Transverse colon (tissue), 4 donors: Measurements from ENCODE around the gene BAG5. TPM values are rescaled to one million over a fixed set of nuclear protein-coding genes. Genes with fewer than 3 reads are reported as not detected.

ENCODE experiments used
- DNase-seq: peaks from one replicate; pipeline ENCODE4 v3.0.0-alpha.2; 2019
- H3K27ac ChIP-seq, 4 donors: fragments of 200-600 bp; sonication (generic); 2 replicates each; pipeline ENCODE4 v1.5.1; 2016 to 2018; ENCODE audit warnings: inconsistent platforms in 4 of 4
- H3K27me3 ChIP-seq: fragments of 200-600 bp; sonication (generic); 2 replicates; pipeline ENCODE4 v1.5.1; 2017; ENCODE audit warnings: inconsistent platforms
- H3K36me3 ChIP-seq, 4 donors: fragments of 200-600 bp; sonication (generic); 2 replicates each; pipeline ENCODE4 v1.5.1; 2017 to 2019; ENCODE audit warnings: inconsistent platforms in 4 of 4
- H3K4me1 ChIP-seq, 4 donors: fragments of 200-600 bp; sonication (generic); 2 replicates each; pipeline ENCODE4 v1.5.1; 2017 to 2020; ENCODE audit warnings: inconsistent platforms in 4 of 4
- H3K4me3 ChIP-seq, 4 donors: fragments of 200-600 bp; sonication (generic); 1 replicate in 1 of 4; 2 replicates in 3 of 4; pipeline versions ENCODE4 v1.5.1 to v1.6.1; 2017 to 2019; ENCODE audit warnings: inconsistent platforms in 4 of 4
- H3K9me3 ChIP-seq, 2 donors: fragments of 200-600 bp; sonication (generic); 2 replicates each; pipeline ENCODE4 v1.5.1; 2017 to 2019; ENCODE audit warnings: inconsistent platforms in 2 of 2
- EP300 ChIP-seq: sonication (generic); formaldehyde crosslinking; IDR thresholded peaks from one replicate; pipeline ENCODE4 v1.6.1; 2017; ENCODE audit warnings: antibody characterized with exemption, low read depth
- POLR2A ChIP-seq: fragments of 450-650 bp; IDR thresholded peaks from one replicate; pipeline ENCODE4 v1.6.1; 2016; ENCODE audit warnings: antibody characterized with exemption, mild to moderate bottlenecking, moderate library complexity
- POLR2AphosphoS5 ChIP-seq, 3 donors: sonication (generic); formaldehyde crosslinking; IDR thresholded peaks; one replicate each; pipeline ENCODE4 v1.6.1; 2016; ENCODE audit warnings: antibody characterized with exemption in 3 of 3
- whole genome bisulfite sequencing, 2 donors: methylation state at CpG; one replicate each; pipeline ENCODE4 v1.1.5; 2018; ENCODE audit warnings: low coverage in 1 of 2; 5-methylcytosine and 5-hydroxymethylcytosine counted together
- in situ Hi-C, 4 donors: fragments of 200-750 bp; cut with MboI; loops; one replicate each; pipeline versions ENCODE4 v1.15.0 to v1.15.1; 2017; ENCODE audit warnings: low sequenced_read_pairs in 3 of 4, low pct_ligation_motif_present in 1 of 4, low pct_unique_long_range_greater_than_20kb in 1 of 4
- intact Hi-C: fragments of 100-400 bp; cut with DNase I; formaldehyde crosslinking; loops from one replicate; pipeline ENCODE4 v1.15.1; 2023; ENCODE audit warnings: low total_unique reads
- total RNA-seq, 4 donors: library from RNA; depleted of rRNA; stranded (reverse); fragments of >200 nt; gene quantifications; one replicate each; pipeline ENCODE4 v1.1.0, GENCODE V29; 2016
- TF ChIP-seq, protein P1 (sequence below), 5 experiments: fragments of 200-600 bp in 3 of 5; fragments of 450-650 bp in 2 of 5; sonication (generic) in 3 of 5; IDR thresholded peaks; 1 replicate in 2 of 5; 2 replicates in 3 of 5; pipeline ENCODE4 v1.5.1; 2016 to 2017; ENCODE audit warnings: antibody characterized with exemption in 5 of 5, inconsistent platforms in 3 of 5, mild to moderate bottlenecking in 2 of 5, moderate library complexity in 1 of 5

BAG5 gene
- total RNA-seq, 4 donors from 2014 or later = 10.8 to 26.3 (median 23.9) TPM

DNA sequence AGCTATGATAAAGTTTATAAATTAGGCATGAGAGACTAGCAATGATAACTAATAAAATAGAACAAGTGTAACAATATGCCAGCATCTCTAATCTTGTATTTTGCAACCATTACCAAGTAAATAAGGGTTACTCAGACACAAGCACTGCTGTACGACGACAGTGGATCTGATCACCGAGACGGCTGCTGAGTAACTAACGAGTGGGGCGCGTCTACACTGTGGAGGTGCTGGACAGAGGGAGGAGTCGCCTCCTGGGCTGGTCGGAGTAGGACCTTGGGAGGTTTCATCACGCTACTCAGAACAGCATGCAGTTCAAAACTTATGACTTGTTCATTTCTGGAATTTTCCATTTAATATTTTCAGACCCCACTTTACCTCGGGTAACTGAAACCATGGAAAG lies 18.7 kb upstream of the BAG5 start:
- Histone ChIP-seq H3K27ac (no peak overlapping the region), H3K9me3 (no peaks in the 10 kb centered on the region), H3K4me3 (no peak overlapping the region), H3K4me1 (peaks cover 9 to 24% (median 19%) of the 10 kb centered on the region in 4 donors), H3K36me3 (no peaks in the 10 kb centered on the region), H3K27me3 (no peaks in the 10 kb centered on the region)
- no peak for DNase-seq
- TF ChIP-seq EP300 (no peak), POLR2AphosphoS5 (IDR thresholded peaks at IDR 0.05) (no peak), POLR2A (no peak)
- TF ChIP-seq, protein P1, sequence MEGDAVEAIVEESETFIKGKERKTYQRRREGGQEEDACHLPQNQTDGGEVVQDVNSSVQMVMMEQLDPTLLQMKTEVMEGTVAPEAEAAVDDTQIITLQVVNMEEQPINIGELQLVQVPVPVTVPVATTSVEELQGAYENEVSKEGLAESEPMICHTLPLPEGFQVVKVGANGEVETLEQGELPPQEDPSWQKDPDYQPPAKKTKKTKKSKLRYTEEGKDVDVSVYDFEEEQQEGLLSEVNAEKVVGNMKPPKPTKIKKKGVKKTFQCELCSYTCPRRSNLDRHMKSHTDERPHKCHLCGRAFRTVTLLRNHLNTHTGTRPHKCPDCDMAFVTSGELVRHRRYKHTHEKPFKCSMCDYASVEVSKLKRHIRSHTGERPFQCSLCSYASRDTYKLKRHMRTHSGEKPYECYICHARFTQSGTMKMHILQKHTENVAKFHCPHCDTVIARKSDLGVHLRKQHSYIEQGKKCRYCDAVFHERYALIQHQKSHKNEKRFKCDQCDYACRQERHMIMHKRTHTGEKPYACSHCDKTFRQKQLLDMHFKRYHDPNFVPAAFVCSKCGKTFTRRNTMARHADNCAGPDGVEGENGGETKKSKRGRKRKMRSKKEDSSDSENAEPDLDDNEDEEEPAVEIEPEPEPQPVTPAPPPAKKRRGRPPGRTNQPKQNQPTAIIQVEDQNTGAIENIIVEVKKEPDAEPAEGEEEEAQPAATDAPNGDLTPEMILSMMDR (IDR thresholded peaks at IDR 0.05) = no peak
- 88 to 91% methylated on average over 6 to 11 of the region's 11 CpGs for WGBS, 2 donors
- in situ Hi-C loops (loop anchor here in 1 of 4 donors (25.0 kb wide), 1 partner anchor 331 kb away; a partner anchor contains a TSS), intact Hi-C loops (no loop called here)

DNA sequence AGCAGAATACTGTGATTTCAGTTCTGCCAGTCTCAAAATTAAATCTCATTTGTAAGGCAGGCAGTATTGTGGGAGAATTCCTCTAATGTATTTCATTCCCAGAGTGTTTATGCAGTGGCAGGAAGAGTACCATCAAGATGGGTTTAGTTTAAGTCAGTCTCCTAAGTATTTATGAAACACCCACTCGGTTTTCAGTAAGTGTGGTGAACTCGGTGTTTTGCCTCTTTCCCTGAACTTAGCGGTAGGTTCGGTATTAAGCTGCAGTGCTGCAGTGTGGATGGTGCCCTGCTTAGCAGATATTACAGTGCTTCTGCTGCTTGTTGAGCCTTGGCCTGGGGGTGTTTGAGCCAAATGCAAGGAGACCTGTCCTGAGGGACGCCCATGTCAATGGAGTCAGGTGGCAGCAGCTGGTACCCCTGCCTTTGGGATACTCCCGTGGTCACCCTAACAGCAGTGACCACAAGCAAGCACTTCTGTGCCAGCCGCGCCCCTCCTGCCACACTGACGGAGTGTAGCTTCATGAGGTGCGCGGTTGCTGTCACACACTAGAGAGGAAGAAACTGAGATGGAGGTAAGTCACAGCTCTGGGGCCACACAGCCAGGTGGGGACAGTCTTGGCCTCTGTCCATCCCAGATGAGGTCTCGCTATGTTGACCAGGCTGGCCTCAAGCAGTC lies 16.1 kb upstream of the BAG5 start:
- in situ Hi-C loops = loop anchor here in 1 of 4 donors (25.0 kb wide), 1 partner anchor 334 kb away; a partner anchor contains a TSS
- intact Hi-C loops = loop anchor here (10.0 kb wide), 2 partner anchors 56 to 136 kb away; partner anchors contain the start of genes XRCC3 and ZFYVE21
- Histone ChIP-seq H3K4me3 (no peak overlapping the region), H3K27me3 (no peaks in the 10 kb centered on the region), H3K4me1 (peaks cover 16 to 34% (median 27%) of the 10 kb centered on the region in 4 donors), H3K27ac (no peak overlapping the region), H3K36me3 (no peaks in the 10 kb centered on the region), H3K9me3 (no peaks in the 10 kb centered on the region)
- TF ChIP-seq, protein P1 (IDR thresholded peaks at IDR 0.05) = no peak
- TF ChIP-seq POLR2AphosphoS5 (IDR thresholded peaks at IDR 0.05) (no peak), EP300 (no peak), POLR2A (no peak)
- no peak for DNase-seq
- 71 to 84% methylated on average over 1 to 12 of the region's 12 CpGs for WGBS, 2 donors

DNA sequence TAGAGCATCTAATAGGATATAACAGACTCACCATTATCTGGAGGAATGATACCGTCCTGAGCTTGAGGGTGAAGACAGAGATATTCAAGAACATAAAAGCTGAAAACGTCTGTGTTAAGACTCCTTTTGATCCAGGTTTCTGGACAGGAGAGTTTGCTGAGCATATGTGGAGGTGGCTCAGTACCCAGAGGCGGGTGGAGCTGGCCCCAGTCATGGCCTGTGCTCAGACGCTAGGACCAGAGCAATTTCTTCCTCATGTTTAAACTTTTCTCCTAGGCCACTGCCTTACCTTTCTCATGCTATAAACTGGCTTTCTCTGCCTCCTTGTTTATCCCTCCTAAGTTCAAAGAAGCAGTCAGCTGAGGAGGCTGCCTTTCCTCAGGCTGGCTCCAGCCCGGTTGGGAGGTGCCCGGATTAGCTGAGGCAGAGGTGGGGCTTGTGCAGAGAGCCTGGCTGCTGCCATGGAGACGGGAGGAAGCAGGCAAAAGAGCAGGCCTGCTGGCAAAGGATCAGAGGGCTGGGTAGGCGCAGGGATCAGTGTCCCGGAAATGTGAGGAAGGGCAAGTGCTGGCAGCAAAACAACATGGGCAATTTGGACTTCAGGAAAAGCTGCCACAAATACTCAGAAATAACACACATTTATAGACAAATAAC lies 14.0 kb upstream of the BAG5 start:
- intact Hi-C loops (loop anchor here (10.0 kb wide), 2 partner anchors 58 to 138 kb away; partner anchors contain the start of genes XRCC3 and ZFYVE21), in situ Hi-C loops (loop anchor here in 1 of 4 donors (25.0 kb wide), 1 partner anchor 336 kb away; a partner anchor contains a TSS)
- H3K4me1 ChIP-seq = peaks cover 16 to 40% (median 29%) of the 10 kb centered on the region in 4 donors
- DNase-seq = peak; percentile 95
- no peaks in the 10 kb centered on the region for H3K27me3 ChIP-seq
- H3K4me3 ChIP-seq = no peak overlapping the region
- TF ChIP-seq POLR2A (peak; percentile 12), POLR2AphosphoS5 (IDR thresholded peaks at IDR 0.05) (peak; percentile 72 to 84 (median 83)), EP300 (peak; percentile 5)
- TF ChIP-seq, protein P1 (IDR thresholded peaks at IDR 0.05) = no peak
- WGBS, 2 donors = 30 to 33% methylated on average over 2 to 9 of the region's 9 CpGs
- H3K36me3 ChIP-seq = no peaks in the 10 kb centered on the region
- no peaks in the 10 kb centered on the region for H3K9me3 ChIP-seq
- peak overlapping the region; percentile 82 to 90 (median 86) for H3K27ac ChIP-seq

DNA sequence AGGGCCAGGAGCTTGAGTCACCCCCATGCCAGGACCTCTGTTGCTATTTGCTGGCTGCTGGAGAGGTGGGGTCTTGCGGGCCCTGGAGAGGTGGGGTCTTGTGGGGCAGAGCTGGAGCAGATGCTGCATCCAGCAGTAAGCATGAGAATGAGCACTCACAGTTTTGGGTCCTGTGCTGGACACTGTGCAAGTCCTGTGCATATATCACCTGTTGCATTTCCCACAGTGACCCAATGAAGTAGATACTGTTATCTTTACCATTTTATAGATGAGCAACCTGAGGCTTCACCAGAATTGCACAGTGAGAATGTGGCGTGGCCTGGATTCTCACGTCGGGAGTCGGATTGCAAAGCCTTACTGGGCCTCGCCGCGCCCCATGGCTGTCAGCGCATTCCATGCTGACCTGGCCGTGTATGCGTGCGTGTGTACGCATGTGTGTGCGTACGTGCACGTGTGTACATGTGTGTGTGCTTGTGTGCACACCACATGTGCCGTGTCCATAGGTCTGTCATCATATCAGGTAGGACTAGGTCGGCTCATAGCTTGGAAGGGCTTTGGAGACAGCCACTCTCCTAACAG lies 12.3 kb upstream of the BAG5 start:
- peaks cover 16 to 53% (median 39%) of the 10 kb centered on the region in 4 donors for H3K4me1 ChIP-seq

More for the DNA sequence above, 12.3 kb upstream of the BAG5 start:
- Histone ChIP-seq H3K27ac (peak overlapping the region in 2 of 4 donors; percentile 84 to 90), H3K27me3 (no peaks in the 10 kb centered on the region), H3K4me3 (no peak overlapping the region), H3K36me3 (no peaks in the 10 kb centered on the region), H3K9me3 (no peaks in the 10 kb centered on the region)
- no peak for DNase-seq
- WGBS, 2 donors = 80 to 95% methylated on average over 1 to 18 of the region's 18 CpGs
- in situ Hi-C loops (loop anchor here in 1 of 4 donors (25.0 kb wide), 1 partner anchor 338 kb away; a partner anchor contains a TSS), intact Hi-C loops (loop anchor here (10.0 kb wide), 2 partner anchors 60 to 140 kb away; partner anchors contain the start of genes XRCC3 and ZFYVE21)
- TF ChIP-seq EP300 = no peak
- TF ChIP-seq POLR2AphosphoS5 (IDR thresholded peaks at IDR 0.05) = no peak
- TF ChIP-seq, protein P1 (IDR thresholded peaks at IDR 0.05) = no peak
- no peak for TF ChIP-seq POLR2A
